IPS-11a (cell line): Measurements from ENCODE around the gene PITRM1.
"Not testable (repeated sequence)": the region's sequence is repeated elsewhere in the genome, so short reads cannot be mapped to it uniquely, and the experiment has no call there.

Experiments
- H3K4me3 ChIP-seq: one replicate; pipeline ENCODE4 v1.5.1; 2013; ENCODE audit warnings: low read depth, low read length, control low read depth

The PITRM1 gene

DNA sequence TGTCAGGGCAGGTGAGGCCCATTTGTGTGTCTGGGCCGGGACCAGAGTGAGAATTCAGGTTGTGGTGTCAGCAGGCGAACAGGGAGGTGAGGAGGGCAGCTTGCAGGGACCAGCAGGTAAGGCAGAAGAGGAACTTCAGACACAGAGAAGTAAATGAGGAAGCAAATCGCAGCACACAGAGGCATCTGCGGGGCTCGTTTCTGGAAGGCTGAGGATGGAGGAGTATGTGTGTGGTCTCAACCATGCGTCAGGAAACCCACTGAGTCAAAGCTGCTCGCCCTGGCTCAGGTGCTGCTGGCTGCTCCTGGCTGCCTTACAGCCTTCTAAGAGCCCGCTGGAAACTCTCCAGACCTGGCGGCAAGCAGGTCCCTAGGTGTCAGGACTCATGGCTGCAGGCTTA, 26.9 kb upstream of the PITRM1 start:
- H3K4me3 ChIP-seq, result no peak overlapping the region

DNA sequence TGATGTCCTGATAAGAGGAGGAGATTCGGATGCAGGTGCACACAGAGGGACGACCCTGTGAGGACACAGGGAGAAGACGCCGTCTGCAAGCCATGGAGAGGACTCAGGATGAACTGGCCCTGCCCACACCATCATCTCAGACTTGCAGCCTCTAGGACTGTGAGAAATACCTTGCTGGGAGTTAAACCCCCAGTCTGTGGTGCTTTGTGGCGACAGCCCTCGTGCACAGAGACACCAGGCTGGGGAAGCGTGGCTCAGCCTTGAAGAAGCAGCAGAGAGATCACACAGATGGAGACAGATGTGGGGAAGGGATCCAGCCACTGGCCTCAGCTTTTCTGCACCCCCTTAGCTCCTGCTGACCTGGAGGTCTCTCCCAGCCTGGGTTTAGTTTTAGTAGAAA, 26.3 kb upstream of the PITRM1 start:
- no peak overlapping the region for H3K4me3 ChIP-seq

DNA sequence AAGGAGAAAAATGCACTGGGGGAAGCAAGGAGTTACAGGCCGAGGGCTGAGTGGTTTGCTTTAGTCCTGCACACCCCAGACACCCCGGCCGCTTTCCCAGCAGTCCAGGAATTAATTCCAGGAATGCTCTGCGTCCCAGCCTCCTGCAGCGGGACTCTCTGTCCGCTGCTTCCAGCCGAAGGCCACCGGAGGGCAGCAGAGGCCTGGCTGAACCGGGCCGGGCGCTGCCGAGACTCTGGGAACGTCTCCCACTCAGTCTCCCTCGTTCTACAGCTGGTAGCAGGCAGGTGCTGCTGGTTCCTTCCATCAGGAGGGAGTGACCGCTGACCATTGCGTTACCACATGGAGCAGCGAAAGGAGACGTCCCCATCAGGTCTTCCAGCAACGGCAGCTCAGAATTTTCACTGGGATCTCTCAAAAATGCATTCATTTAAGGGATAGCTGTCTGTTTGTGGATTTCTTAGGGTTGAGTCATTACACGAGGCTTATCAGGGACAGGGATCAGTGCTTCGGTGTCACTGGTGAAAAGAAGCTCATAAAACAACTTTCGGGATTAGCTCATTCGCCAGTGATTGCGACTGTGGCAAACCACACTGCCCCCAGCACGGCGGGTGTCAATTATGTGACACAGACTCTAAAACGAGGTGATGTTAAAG, 24.9 kb upstream of the PITRM1 start:
- no peak overlapping the region for H3K4me3 ChIP-seq

DNA sequence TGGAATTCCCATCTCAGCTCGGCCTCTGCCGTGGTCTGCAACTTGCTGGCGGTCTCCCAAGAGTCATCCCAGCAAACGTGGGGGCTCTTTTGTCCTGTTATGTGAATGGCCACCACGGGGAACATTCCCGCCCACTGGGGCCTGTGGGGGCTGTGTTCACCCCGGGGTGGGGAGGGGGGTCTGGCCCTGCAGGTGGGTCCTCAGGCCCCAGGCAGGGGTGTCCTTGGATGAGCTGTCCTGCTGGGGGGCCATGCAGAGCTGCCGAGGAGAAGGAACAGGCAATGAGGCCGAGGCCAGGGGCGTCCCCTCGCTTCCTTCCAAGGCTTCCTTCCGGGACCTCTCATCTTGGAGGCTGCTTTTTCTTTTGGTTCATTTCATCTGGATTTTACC, 24.4 kb upstream of the PITRM1 start:
- H3K4me3 ChIP-seq, result no peak overlapping the region

DNA sequence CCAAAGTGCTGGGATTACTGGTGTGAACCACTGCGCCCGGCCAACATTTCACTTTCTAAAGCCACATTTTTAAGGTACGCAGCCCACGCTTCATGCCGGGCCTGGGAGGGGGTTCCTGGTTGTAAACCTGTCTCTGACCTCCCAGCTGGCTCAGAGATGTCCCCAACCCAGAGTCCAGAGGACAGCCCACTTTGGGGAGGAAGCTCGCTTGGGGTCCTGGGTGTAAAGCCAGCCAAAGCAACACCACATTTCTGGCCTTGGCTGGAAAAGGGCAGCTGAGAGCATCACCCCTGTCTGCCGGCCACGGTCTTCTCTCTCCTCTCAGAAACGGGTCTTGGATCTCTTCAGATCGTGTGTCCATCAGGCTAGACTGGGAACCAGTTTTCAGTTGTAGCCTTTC, 23.9 kb upstream of the PITRM1 start:
- H3K4me3 ChIP-seq, result no peak overlapping the region

DNA sequence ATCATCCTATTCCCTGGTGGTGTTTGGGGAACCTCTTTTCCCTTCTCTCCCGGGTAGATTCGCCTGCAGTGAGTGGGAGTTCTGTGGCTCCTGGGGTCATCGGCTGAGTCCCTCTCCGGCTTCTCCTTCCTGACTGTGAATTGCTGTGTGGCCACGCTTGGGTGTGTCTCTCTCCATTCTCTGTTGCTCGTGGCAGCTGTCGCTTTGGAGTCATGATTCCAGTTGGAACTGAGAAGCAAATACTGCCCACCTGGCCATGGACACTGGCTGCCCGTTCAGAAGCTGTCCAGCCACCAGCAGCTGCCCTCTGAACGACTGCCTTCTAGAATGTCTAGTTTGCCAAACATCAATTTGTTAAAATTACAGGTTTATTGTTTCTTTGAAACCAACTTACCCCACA, 23.1 kb upstream of the PITRM1 start:
- H3K4me3 ChIP-seq, result no peak overlapping the region

- H3K4me3 ChIP-seq, result no peak overlapping the region
Observed at GRCh38 chr10:3195286-3195685, 22.7 kb upstream of the PITRM1 start.

- H3K4me3 ChIP-seq, result no peak overlapping the region
Observed at GRCh38 chr10:3194871-3195270, 22.3 kb upstream of the PITRM1 start.

DNA sequence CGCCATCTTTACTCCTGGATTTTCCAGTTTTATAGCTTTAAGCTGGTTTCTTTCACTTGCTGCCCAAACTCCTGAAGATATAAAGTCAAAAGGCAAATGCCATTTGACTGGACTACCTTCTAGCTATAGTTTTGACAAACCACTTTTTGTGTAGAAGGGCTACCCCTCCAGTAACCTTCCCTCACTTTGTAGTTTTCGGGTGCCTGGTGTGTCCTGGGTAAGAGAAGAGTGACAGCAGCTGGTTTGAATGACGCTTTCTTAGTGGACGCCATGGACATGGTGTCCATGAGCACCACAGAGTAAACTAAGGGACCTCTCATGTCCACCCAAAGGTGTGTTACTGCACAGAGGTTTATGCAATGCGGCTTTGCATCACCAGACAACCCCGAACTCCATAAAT, 21.2 kb upstream of the PITRM1 start:
- H3K4me3 ChIP-seq, result no peak overlapping the region

DNA sequence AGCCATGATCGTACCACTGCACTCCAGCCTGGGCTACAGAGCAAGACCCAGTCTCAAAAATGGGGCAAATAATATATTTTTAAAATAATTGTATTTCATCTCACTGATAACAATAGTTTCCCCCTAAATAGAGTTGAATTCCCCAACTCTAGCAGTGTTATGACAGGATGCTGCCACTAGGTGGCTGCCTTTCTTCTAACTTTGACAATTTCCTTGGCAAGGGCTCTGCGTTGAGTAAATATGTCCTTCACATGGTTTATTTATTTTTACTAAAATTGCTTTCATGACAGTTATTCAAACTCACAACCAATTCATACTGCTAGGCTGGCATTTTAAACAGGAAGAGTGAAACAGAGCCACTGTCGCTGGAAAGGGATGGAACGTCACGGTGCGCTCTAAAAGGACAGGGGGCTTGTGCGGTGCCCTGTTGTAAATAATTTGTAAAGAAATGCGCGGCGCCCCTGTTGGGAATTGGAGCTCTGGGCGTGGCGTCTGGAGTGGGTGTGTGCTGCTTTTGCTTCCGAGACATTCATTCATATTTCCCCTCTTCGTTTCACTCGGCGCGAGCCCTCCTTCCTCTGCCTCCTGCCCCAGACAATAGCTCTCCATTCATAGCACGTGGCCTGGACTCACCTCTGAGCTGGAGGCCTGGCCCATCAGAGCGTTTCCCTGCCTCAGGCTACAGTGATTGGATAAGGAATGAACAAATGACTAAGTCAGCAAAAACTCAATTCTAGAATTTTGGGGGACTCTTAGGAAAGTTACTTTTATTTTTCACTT, 20.5 kb upstream of the PITRM1 start:
- no peak overlapping the region for H3K4me3 ChIP-seq

DNA sequence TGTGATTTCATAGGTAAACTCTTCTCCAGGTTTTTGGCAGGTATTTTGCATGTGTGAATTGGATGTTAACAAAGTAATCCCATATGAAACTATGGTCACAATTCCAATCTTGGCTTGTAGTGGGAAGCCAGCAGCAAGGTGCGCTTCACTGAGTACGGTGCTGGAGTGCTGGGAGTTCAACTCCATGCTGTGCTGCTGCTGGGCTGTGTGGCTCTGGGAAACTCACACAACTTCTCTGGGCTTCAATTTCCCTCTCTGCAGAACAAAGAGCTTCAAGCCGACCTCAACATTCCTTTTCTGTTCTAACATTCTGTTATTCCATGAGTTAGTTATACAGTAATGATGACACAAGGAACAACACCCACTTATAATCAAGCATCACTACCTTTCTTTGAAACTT, 18.2 kb upstream of the PITRM1 start:
- no peak overlapping the region for H3K4me3 ChIP-seq

GRCh38 chr10:3187229-3187628, 14.6 kb upstream of the PITRM1 start:
- H3K4me3 ChIP-seq, result not testable (repeated sequence)

- H3K4me3 ChIP-seq, result no peak overlapping the region
Observed at GRCh38 chr10:3186368-3186767, 13.8 kb upstream of the PITRM1 start.

DNA sequence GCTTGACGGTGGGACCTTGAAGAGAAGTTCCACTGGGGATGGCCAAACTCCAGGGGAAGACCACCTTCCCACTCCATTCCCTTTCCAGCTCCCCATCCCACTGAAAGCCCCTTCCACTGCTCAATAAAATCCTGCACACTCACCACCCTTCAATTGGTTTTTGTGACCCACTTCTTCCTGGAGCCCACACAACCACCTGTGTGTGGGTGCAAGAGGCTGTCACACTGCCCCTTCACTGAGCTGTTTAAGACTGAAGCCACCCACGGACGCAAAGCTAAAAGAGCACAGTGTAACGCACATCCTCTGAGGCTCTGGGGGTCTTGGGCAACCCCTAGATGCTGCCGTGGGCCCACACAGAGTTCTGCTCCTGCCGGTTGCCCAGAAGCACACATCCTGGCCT, 12.8 kb upstream of the PITRM1 start:
- no peak overlapping the region for H3K4me3 ChIP-seq

- no peak overlapping the region for H3K4me3 ChIP-seq
Observed at GRCh38 chr10:3180355-3181025, 7.9 kb upstream of the PITRM1 start.

- no peak overlapping the region for H3K4me3 ChIP-seq
Observed at GRCh38 chr10:3179174-3179573, 6.6 kb upstream of the PITRM1 start.

- H3K4me3 ChIP-seq, result no peak overlapping the region
Observed at GRCh38 chr10:3178042-3178441, 5.5 kb upstream of the PITRM1 start.

DNA sequence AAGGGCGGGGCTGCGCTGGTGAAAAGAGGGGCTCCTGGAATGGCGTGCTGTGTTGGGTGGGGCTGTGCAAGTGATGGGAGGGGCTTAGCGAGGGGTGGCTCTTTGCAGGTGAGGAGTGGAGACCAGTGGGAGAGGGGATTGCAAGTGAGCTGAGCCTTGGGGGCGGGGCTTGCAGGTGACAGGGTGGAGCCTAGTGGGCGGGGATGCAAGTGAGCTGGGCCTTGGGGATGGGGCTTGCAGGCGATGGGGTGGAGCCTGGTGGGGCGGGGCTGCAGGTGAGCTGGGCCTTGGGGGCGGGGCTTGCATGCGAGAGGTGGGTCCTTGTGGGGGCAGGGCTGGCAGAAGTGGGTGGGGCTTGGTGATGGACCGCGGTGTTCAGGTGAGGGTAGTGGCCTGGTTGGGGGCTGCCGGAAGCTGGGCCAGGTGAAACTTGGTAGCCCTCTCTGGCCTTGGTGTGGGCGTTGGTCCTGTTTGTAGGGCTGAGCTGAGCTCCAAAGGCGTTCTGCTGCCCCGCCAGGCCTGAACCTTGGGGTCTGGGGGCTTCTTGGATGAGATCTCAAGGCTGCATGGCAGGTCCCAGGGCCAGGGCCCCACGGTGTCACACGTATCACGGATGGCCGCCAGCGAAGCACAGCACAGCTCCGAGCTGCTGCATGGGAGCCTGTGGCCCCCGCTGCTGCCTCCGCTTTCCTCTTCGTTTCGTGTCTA, 743 bp upstream of the PITRM1 start:
- no peak overlapping the region for H3K4me3 ChIP-seq

GRCh38 chr10:3172081-3172445, 519 bp downstream of the PITRM1 start:
- peak overlapping the region; percentile 61 for H3K4me3 ChIP-seq

DNA sequence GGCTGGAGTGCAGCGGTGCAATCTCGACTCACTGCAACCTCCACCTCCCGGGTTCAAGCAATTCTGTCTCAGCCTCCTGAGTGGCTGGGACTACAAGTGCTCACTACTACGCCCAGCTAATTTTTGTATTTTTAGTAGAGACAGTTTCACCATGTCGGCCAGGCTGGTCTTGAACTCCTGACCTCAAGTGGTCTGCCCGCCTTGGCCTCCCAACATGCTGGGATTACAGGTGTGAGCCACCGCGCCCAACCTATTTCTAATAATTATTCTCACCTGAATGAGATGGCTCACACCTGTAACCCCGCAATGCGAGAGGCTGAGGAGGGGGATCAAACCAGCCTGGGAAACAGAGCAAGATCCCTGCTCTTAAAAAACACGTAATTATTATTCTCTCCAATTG, 1.1 kb downstream of the PITRM1 start:
- not testable (repeated sequence) for H3K4me3 ChIP-seq

DNA sequence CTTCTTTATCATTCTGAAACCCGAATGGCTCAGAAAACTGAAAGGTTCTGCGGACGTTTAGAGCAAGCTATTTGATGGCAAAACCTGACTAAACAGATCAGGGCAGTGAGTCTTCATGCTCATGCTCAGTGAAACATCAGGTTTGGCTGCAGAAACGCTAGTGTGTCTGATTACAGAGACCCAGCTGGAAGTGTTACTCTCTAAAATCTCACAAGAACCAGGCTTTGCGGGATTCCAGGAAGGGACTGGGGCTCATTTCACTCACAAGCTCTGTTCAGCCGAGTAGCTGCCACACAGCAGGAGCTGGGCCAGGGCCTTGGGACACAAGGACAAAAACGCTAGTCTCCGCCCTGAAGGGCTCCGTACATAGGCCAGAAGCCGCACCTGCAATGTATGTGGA, 2.9 kb downstream of the PITRM1 start:
- H3K4me3 ChIP-seq, result no peak overlapping the region

DNA sequence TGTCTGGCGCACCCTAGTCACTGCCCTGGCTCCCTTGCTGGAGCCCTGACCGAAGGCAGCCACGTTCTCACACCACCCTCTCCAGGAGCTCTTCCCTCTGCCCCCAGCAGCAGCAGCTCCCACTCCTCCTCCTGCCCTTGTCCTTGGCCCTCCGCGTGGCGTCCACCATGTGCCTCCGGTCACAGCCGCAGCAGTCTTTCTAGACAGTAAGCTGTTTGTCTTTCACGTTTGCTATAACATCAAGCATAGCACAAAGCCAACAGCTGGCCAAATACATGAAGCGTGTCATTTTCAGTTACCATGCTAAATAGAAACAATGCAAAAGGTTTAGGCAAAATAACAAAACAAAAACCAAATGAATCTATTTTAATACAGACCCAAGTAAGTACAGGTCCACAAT, 3.3 kb downstream of the PITRM1 start:
- H3K4me3 ChIP-seq, result no peak overlapping the region
